GM12878 (cell line): ENCODE measurements around the gene SLC38A2. TPM values are rescaled to one million over a fixed set of nuclear protein-coding genes. Genes with fewer than 3 reads are reported as not detected.

ENCODE experiments used
- ATAC-seq: fragments of 200-7000 bp; cut with Tn5 transposase; 3 replicates; pipeline ENCODE4 v1.9.1; 2020; ENCODE audit warnings: mild to moderate bottlenecking, moderate library complexity
- BruUV-seq: library from RNA; stranded (reverse); fragments of 400-500 nt; replicated peaks from 2 replicates; lab custom pipeline; 2021; lab: Mats Ljungman, UMichigan
- CTCF ChIA-PET: fragments of 300-600 bp; sonication (Branson Sonifier 250); formaldehyde crosslinking; extraction: SDS; loops from one replicate; lab custom pipeline; 2021; ENCODE audit warnings: inconsistent platforms; lab: Yijun Ruan, JAX
- POLR2A ChIA-PET: fragments of 350-600 bp; formaldehyde crosslinking; extraction: SDS; loops from one replicate; lab custom pipeline; 2021; ENCODE audit warnings: inconsistent platforms; lab: Charles Lee
- RAD21 ChIA-PET: fragments of 300-600 bp; sonication (Branson Sonifier 250); formaldehyde crosslinking; loops from one replicate; lab custom pipeline; 2023; ENCODE audit warnings: antibody characterized with exemption; ENCODE audit not compliant: unreplicated experiment; lab: Charles Lee
- SMC1A ChIA-PET: fragments of 300-600 bp; sonication (Branson Sonifier 250); formaldehyde crosslinking; loops from one replicate; lab custom pipeline; 2023; ENCODE audit not compliant: unreplicated experiment, uncharacterized antibody; lab: Charles Lee
- DNase-seq: peaks from one replicate; pipeline ENCODE4 v3.0.0-alpha.2; 2011; ENCODE audit warnings: low read depth, low spot score
- FAIRE-seq: peaks from 3 replicates; lab custom pipeline; 2011; peaks lifted over from hg19 to GRCh38; lab: Jason Lieb, UNC
- H2AFZ ChIP-seq: 2 replicates; pipeline ENCODE4 v1.6.0; 2011; ENCODE audit warnings: low read depth, low read length, control low read depth; ENCODE audit not compliant: control insufficient read depth
- H3K27ac ChIP-seq: 2 replicates; pipeline ENCODE4 v1.5.1; 2011; ENCODE audit warnings: control low read depth; ENCODE audit not compliant: control insufficient read depth, insufficient read depth
- H3K27me3 ChIP-seq, 2 experiments: replicated peaks in 1 of 2; 2 replicates each; pipeline versions ENCODE4 v1.6.0 to v1.6.1; 2011; ENCODE audit warnings: low read length in 1 of 2; ENCODE audit not compliant: control insufficient read depth in 2 of 2, insufficient read depth in 2 of 2
- H3K36me3 ChIP-seq, 2 experiments: 2 replicates each; pipeline ENCODE4 v1.5.1; 2011; ENCODE audit warnings: low read length in 1 of 2; ENCODE audit not compliant: control insufficient read depth in 2 of 2, insufficient read depth in 2 of 2
- H3K4me1 ChIP-seq: 2 replicates; pipeline ENCODE4 v1.6.1; 2011; ENCODE audit warnings: mild to moderate bottlenecking, low read length, moderate library complexity, mixed read lengths; ENCODE audit not compliant: control insufficient read depth, insufficient read depth
- H3K4me2 ChIP-seq: 2 replicates; pipeline ENCODE4 v1.6.0; 2011; ENCODE audit warnings: control low read depth; ENCODE audit not compliant: control insufficient read depth, insufficient read depth
- H3K4me3 ChIP-seq: fragments of 200-600 bp; sonication (generic); 2 replicates; pipeline ENCODE4 v1.5.1; 2016
- H3K79me2 ChIP-seq: 2 replicates; pipeline ENCODE4 v1.6.0; 2011; ENCODE audit warnings: low read length; ENCODE audit not compliant: control insufficient read depth, insufficient read depth
- H3K9ac ChIP-seq: 2 replicates; pipeline ENCODE4 v1.8.0; 2011; ENCODE audit warnings: low read length, control low read depth, mixed read lengths; ENCODE audit not compliant: control insufficient read depth, insufficient read depth
- H3K9me3 ChIP-seq: replicated peaks from 3 replicates; pipeline ENCODE4 v1.5.1; 2011; ENCODE audit warnings: mild to moderate bottlenecking, low read length; ENCODE audit not compliant: control insufficient read depth, insufficient read depth
- H4K20me1 ChIP-seq: 2 replicates; pipeline ENCODE4 v1.6.0; 2011; ENCODE audit not compliant: control insufficient read depth, insufficient read depth
- BCL11A ChIP-seq: IDR thresholded peaks from 2 replicates; pipeline ENCODE4 v1.6.1; 2011; ENCODE audit warnings: low read depth, low read length
- EED ChIP-seq: sonication (generic); IDR thresholded peaks from 2 replicates; pipeline ENCODE4 v1.6.1; 2016; ENCODE audit warnings: antibody characterized with exemption, low read depth
- GATAD2B ChIP-seq: fragments of 450-650 bp; conservative IDR thresholded peaks from 2 replicates; pipeline ENCODE4 v1.6.1; 2017; ENCODE audit warnings: low read depth, mild to moderate bottlenecking, moderate library complexity
- HCFC1 ChIP-seq: fragments of 150-350 bp; IDR thresholded peaks from 2 replicates; pipeline ENCODE4 v1.6.1; 2014; ENCODE audit warnings: low read length
- POLR2A ChIP-seq: IDR thresholded peaks from 2 replicates; pipeline ENCODE4 v1.6.1; 2011; ENCODE audit warnings: low read depth, mild to moderate bottlenecking, low read length
- SP1 ChIP-seq: IDR thresholded peaks from one replicate; pipeline ENCODE4 v1.6.1; 2011; ENCODE audit warnings: low read depth, low read length
- WRNIP1 ChIP-seq: IDR thresholded peaks from 2 replicates; pipeline ENCODE4 v1.6.1; 2011; ENCODE audit warnings: low read depth, low read length, improper control_type of control experiment, borderline replicate concordance
- WGBS: methylation state at CpG from one replicate; pipeline ENCODE4 v1.1.6; 2016; ENCODE audit warnings: low lambda C conversion rate; ENCODE audit not compliant: insufficient replicate concordance, insufficient coverage; ENCODE audit errors: missing lambda C conversion rate; 5-methylcytosine and 5-hydroxymethylcytosine counted together
- in situ Hi-C: fragments of 300-500 bp; cut with MboI; formaldehyde crosslinking; loops from 9 replicates; pipeline ENCODE4 v1.14.3; 2018; ENCODE audit warnings: mixed read lengths
- intact Hi-C: fragments of 100-400 bp; cut with micrococcal nuclease; formaldehyde crosslinking; loops from one replicate; pipeline ENCODE4 v1.14.2; 2022; ENCODE audit not compliant: unreplicated experiment
- polyA plus RNA-seq, 11 experiments: library from polyadenylated mRNA; depleted of rRNA in 4 of 11; unstranded in 6 of 11; stranded (reverse) in 5 of 11; fragments of >200 nt; fragmentation: Nextera tagmentation in 4 of 11; fragmentation: Illumina TruSeq in 1 of 11; extraction: Ambion mirVana in 4 of 11; extraction: Trizol in 1 of 11; gene quantifications; 1 replicate in 1 of 11; 2 replicates in 10 of 11; pipeline versions ENCODE4 v1.2.1 to v1.2.3, GENCODE V29; 2011 to 2016; ENCODE audit warnings: inconsistent platforms in 2 of 11, missing spikeins in 2 of 11, low read depth in 1 of 11
- total RNA-seq, 4 experiments: library from RNA; depleted of rRNA in 3 of 4; stranded (reverse); fragments of >200 nt in 3 of 4; fragmentation: Illumina TruSeq in 1 of 4; extraction: Trizol in 1 of 4; gene quantifications; 2 replicates each; pipeline versions ENCODE4 v1.2.1 to v1.2.3, GENCODE V29; 2013 to 2021
- TF ChIP-seq, protein P1 (sequence below): IDR thresholded peaks from 2 replicates; pipeline ENCODE4 v1.6.1; 2011; ENCODE audit warnings: borderline replicate concordance, low read depth, mild to moderate bottlenecking, moderate library complexity, mixed read lengths, low read length; ENCODE audit not compliant: insufficient read depth; ENCODE audit errors: extremely low read length
- TF ChIP-seq, protein P2 (sequence below): fragments of 450-650 bp; IDR thresholded peaks from 2 replicates; pipeline ENCODE4 v1.6.1; 2017; ENCODE audit warnings: mild to moderate bottlenecking, moderate library complexity
- TF ChIP-seq, protein P3 (sequence below): fragments of 450-650 bp; formaldehyde crosslinking; IDR thresholded peaks from 2 replicates; pipeline ENCODE4 v1.5.0; 2022; ENCODE audit warnings: mild to moderate bottlenecking, missing genetic modification characterization

The SLC38A2 gene
- total and polyA plus RNA-seq, 10 of the 15 experiments (the other 5 are each of a cell fraction or from before 2014, with no cell fraction given) = 36.2 to 118 (median 79.8) TPM

DNA sequence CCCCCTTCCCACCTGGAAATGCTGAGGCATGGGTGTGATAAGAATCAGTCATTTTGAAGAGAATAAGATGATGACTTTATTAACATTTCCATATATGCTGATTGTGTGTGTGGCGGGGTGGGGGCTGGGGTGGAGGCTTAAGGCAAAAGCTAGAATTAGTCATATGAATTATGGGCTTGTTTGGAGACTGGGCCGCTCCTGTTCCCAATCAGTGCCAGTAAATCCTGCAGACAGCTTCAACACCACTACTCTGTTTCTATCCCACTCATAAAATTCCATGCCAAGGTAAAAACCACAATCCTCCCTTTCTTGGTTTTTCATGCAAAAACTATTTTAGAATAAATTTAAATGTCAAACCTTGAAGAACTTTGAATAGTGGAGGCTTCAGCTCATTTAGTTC, 29.9 kb upstream of the SLC38A2 start:
- BruUV-seq = no TSS peak
- ChIA-PET SMC1A (interaction anchor here (0.6 to 2.5 kb wide), 5 partner anchors 11 to 147 kb away, joined by 3 to 16 read pairs (median 4); no protein-coding TSS in a partner anchor), CTCF (interaction anchor here (0.8 to 1.1 kb wide), 2 partner anchors 9 to 260 kb away, joined by 3 to 5 read pairs; no protein-coding TSS in a partner anchor), RAD21 (interaction anchor here (1.1 to 3.1 kb wide), 2 partner anchors 10 to 15 kb away, joined by 5 to 14 read pairs; no protein-coding TSS in a partner anchor), POLR2A (interaction anchor here (0.6 to 5.7 kb wide), 4 partner anchors 11 to 770 kb away, joined by 3 to 37 read pairs (median 6); no protein-coding TSS in a partner anchor)
- in situ Hi-C loops = no loop called here
- intact Hi-C loops = no loop called here
- TF ChIP-seq WRNIP1 = no peak
- TF ChIP-seq, protein P1, sequence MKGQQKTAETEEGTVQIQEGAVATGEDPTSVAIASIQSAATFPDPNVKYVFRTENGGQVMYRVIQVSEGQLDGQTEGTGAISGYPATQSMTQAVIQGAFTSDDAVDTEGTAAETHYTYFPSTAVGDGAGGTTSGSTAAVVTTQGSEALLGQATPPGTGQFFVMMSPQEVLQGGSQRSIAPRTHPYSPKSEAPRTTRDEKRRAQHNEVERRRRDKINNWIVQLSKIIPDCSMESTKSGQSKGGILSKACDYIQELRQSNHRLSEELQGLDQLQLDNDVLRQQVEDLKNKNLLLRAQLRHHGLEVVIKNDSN = no peak
- no peak for TF ChIP-seq SP1
- TF ChIP-seq, protein P2, sequence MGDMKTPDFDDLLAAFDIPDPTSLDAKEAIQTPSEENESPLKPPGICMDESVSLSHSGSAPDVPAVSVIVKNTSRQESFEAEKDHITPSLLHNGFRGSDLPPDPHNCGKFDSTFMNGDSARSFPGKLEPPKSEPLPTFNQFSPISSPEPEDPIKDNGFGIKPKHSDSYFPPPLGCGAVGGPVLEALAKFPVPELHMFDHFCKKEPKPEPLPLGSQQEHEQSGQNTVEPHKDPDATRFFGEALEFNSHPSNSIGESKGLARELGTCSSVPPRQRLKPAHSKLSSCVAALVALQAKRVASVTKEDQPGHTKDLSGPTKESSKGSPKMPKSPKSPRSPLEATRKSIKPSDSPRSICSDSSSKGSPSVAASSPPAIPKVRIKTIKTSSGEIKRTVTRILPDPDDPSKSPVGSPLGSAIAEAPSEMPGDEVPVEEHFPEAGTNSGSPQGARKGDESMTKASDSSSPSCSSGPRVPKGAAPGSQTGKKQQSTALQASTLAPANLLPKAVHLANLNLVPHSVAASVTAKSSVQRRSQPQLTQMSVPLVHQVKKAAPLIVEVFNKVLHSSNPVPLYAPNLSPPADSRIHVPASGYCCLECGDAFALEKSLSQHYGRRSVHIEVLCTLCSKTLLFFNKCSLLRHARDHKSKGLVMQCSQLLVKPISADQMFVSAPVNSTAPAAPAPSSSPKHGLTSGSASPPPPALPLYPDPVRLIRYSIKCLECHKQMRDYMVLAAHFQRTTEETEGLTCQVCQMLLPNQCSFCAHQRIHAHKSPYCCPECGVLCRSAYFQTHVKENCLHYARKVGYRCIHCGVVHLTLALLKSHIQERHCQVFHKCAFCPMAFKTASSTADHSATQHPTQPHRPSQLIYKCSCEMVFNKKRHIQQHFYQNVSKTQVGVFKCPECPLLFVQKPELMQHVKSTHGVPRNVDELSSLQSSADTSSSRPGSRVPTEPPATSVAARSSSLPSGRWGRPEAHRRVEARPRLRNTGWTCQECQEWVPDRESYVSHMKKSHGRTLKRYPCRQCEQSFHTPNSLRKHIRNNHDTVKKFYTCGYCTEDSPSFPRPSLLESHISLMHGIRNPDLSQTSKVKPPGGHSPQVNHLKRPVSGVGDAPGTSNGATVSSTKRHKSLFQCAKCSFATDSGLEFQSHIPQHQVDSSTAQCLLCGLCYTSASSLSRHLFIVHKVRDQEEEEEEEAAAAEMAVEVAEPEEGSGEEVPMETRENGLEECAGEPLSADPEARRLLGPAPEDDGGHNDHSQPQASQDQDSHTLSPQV = no peak
- TF ChIP-seq, protein P3, sequence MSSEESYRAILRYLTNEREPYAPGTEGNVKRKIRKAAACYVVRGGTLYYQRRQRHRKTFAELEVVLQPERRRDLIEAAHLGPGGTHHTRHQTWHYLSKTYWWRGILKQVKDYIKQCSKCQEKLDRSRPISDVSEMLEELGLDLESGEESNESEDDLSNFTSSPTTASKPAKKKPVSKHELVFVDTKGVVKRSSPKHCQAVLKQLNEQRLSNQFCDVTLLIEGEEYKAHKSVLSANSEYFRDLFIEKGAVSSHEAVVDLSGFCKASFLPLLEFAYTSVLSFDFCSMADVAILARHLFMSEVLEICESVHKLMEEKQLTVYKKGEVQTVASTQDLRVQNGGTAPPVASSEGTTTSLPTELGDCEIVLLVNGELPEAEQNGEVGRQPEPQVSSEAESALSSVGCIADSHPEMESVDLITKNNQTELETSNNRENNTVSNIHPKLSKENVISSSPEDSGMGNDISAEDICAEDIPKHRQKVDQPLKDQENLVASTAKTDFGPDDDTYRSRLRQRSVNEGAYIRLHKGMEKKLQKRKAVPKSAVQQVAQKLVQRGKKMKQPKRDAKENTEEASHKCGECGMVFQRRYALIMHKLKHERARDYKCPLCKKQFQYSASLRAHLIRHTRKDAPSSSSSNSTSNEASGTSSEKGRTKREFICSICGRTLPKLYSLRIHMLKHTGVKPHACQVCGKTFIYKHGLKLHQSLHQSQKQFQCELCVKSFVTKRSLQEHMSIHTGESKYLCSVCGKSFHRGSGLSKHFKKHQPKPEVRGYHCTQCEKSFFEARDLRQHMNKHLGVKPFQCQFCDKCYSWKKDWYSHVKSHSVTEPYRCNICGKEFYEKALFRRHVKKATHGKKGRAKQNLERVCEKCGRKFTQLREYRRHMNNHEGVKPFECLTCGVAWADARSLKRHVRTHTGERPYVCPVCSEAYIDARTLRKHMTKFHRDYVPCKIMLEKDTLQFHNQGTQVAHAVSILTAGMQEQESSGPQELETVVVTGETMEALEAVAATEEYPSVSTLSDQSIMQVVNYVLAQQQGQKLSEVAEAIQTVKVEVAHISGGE (CRISPR knock-in tag) = no peak
- no peak for TF ChIP-seq EED
- TF ChIP-seq POLR2A = no peak
- no peak for TF ChIP-seq BCL11A
- no peak for TF ChIP-seq HCFC1
- no peak for TF ChIP-seq GATAD2B
- 100% methylated on average over 2 of the region's 2 CpGs for WGBS
- no peaks in the 10 kb centered on the region for H3K36me3 ChIP-seq
- no peaks in the 10 kb centered on the region for H3K27me3 ChIP-seq
- no peaks in the 10 kb centered on the region for H4K20me1 ChIP-seq
- peaks cover 15% of the 10 kb centered on the region for H3K4me1 ChIP-seq
- no peak overlapping the region for H3K4me3 ChIP-seq
- H3K79me2 ChIP-seq = no peaks in the 10 kb centered on the region
- FAIRE-seq (no peak), ATAC-seq (no peak), DNase-seq (no peak)
- H2AFZ ChIP-seq = no peak overlapping the region
- H3K4me2 ChIP-seq = no peak overlapping the region
- H3K9me3 ChIP-seq = peaks cover 8% of the 10 kb centered on the region
- no peak overlapping the region for H3K27ac ChIP-seq
- H3K9ac ChIP-seq = no peak overlapping the region
